Measurements from ENCODE around the gene APC2.
"Not testable (repeated sequence)": the region's sequence is repeated elsewhere in the genome, so short reads cannot be mapped to it uniquely, and the experiment has no call there.

- not testable (repeated sequence) for TF ChIP-seq CTCF (IDR thresholded peaks at IDR 0.05 in 8 of 11, conservative IDR thresholded peaks at IDR 0.05 in 3 of 11); POLR2A (IDR thresholded peaks at IDR 0.05)
Measured at GRCh38 chr19:1439525-1440417, 10.2 kb upstream of the APC2 start.
